Suprapubic skin (tissue), 4 donors: ENCODE measurements around the gene WWC1.

Experiments
- POLR2A ChIP-seq, 2 donors: fragments of 450-650 bp; IDR thresholded peaks; one replicate each; pipeline ENCODE4 v1.6.1; 2017; ENCODE audit warnings: antibody characterized with exemption in 2 of 2, mild to moderate bottlenecking in 2 of 2, moderate library complexity in 2 of 2
- POLR2AphosphoS5 ChIP-seq, 3 donors: sonication (generic); formaldehyde crosslinking; IDR thresholded peaks; one replicate each; pipeline ENCODE4 v1.6.1; 2017; ENCODE audit warnings: antibody characterized with exemption in 3 of 3
- TF ChIP-seq, protein P1 (sequence below), 2 donors: fragments of 200-600 bp in 1 of 2; fragments of 450-650 bp in 1 of 2; sonication (generic) in 1 of 2; IDR thresholded peaks; one replicate each; pipeline ENCODE4 v1.5.1; 2016 to 2019; ENCODE audit warnings: antibody characterized with exemption in 2 of 2, mild to moderate bottlenecking in 1 of 2, moderate library complexity in 1 of 2

DNA sequence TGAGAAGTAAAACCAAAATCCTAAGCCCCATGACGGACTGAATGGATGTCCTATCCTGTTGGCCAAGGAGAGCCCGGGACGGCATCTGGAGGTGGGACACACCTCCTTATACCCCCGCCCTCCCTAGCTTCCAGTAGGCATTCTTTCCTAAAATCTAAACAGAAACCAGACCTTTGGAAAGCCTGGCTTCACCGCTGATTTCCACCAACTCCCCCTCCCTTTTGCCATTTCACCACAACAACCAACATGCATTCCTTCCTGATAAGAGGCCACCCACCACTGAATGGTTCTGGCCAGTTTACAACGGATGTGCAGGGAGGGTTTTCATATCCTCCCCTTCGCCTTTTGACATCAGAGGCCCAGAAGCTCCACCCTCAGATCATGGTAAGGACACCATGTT, 185.6 kb downstream of the WWC1 start:
- TF ChIP-seq POLR2A (IDR thresholded peaks at IDR 0.05), result no peak
- TF ChIP-seq, protein P1, sequence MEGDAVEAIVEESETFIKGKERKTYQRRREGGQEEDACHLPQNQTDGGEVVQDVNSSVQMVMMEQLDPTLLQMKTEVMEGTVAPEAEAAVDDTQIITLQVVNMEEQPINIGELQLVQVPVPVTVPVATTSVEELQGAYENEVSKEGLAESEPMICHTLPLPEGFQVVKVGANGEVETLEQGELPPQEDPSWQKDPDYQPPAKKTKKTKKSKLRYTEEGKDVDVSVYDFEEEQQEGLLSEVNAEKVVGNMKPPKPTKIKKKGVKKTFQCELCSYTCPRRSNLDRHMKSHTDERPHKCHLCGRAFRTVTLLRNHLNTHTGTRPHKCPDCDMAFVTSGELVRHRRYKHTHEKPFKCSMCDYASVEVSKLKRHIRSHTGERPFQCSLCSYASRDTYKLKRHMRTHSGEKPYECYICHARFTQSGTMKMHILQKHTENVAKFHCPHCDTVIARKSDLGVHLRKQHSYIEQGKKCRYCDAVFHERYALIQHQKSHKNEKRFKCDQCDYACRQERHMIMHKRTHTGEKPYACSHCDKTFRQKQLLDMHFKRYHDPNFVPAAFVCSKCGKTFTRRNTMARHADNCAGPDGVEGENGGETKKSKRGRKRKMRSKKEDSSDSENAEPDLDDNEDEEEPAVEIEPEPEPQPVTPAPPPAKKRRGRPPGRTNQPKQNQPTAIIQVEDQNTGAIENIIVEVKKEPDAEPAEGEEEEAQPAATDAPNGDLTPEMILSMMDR (IDR thresholded peaks at IDR 0.05), result no peak
- TF ChIP-seq POLR2AphosphoS5 (IDR thresholded peaks at IDR 0.05), result no peak
